Mesenchymal stem cell (in vitro differentiated cells and primary cell): ENCODE data around the gene TDRD9.

Source experiments
- DNase-seq: peaks from one replicate; pipeline ENCODE4 v3.0.0-alpha.2; 2013
- H2AFZ ChIP-seq: one replicate; pipeline ENCODE4 v1.6.1; 2013; ENCODE audit warnings: low read depth, mild to moderate bottlenecking, control low read depth, inconsistent platforms, low read length, moderate library complexity
- H2AK5ac ChIP-seq: 2 replicates; pipeline ENCODE4 v1.6.1; 2013; ENCODE audit warnings: low read length, moderate library complexity, mild to moderate bottlenecking, inconsistent platforms; ENCODE audit not compliant: severe bottlenecking
- H2BK120ac ChIP-seq: one replicate; pipeline ENCODE4 v1.6.1; 2013; ENCODE audit warnings: low read depth, mild to moderate bottlenecking, inconsistent platforms, low read length, moderate library complexity
- H2BK12ac ChIP-seq, 2 experiments: one replicate each; pipeline ENCODE4 v1.6.1; 2013; ENCODE audit warnings: inconsistent platforms in 2 of 2, low read length in 2 of 2, mild to moderate bottlenecking in 2 of 2, moderate library complexity in 2 of 2, control low read depth in 1 of 2
- H2BK15ac ChIP-seq: one replicate; pipeline ENCODE4 v1.6.1; 2013; ENCODE audit warnings: mild to moderate bottlenecking, low read depth, inconsistent platforms; ENCODE audit not compliant: poor library complexity, severe bottlenecking
- H2BK5ac ChIP-seq: 2 replicates; pipeline ENCODE4 v1.6.1; 2013; ENCODE audit warnings: low read depth, mild to moderate bottlenecking, low read length, control low read depth, inconsistent platforms; ENCODE audit not compliant: poor library complexity, severe bottlenecking
- H3K14ac ChIP-seq, 2 experiments: one replicate each; pipeline ENCODE4 v1.6.1; 2013; ENCODE audit warnings: inconsistent platforms in 2 of 2, low read length in 2 of 2, control low read depth in 1 of 2, mild to moderate bottlenecking in 1 of 2, moderate library complexity in 1 of 2
- H3K18ac ChIP-seq, 2 experiments: one replicate each; pipeline ENCODE4 v1.6.1; 2013; ENCODE audit warnings: inconsistent platforms in 2 of 2, low read length in 2 of 2, control low read depth in 1 of 2, low read depth in 1 of 2, mild to moderate bottlenecking in 1 of 2
- H3K23ac ChIP-seq, 2 experiments: one replicate each; pipeline ENCODE4 v1.6.1; 2013; ENCODE audit warnings: inconsistent platforms in 2 of 2, low read length in 2 of 2, mild to moderate bottlenecking in 2 of 2, moderate library complexity in 2 of 2, control low read depth in 1 of 2
- H3K27ac ChIP-seq: 2 replicates; pipeline ENCODE4 v1.5.1; 2013; ENCODE audit warnings: mild to moderate bottlenecking, moderate library complexity, low read length, control low read depth, inconsistent platforms; ENCODE audit not compliant: poor library complexity, severe bottlenecking
- H3K27me3 ChIP-seq, 2 experiments: 2 replicates each; pipeline versions ENCODE4 v1.6.1 to v1.7.0; 2013; ENCODE audit warnings: low read length in 2 of 2, mild to moderate bottlenecking in 2 of 2, moderate library complexity in 2 of 2, control low read depth in 1 of 2, inconsistent platforms in 1 of 2; ENCODE audit not compliant: control insufficient read depth in 1 of 2, insufficient read depth in 1 of 2
- H3K36me3 ChIP-seq, 2 experiments: 2 replicates each; pipeline versions ENCODE4 v1.6.1 to v1.7.0; 2013; ENCODE audit warnings: low read length in 2 of 2, control low read depth in 1 of 2, inconsistent platforms in 1 of 2, low read depth in 1 of 2, mild to moderate bottlenecking in 1 of 2; ENCODE audit not compliant: insufficient read depth in 2 of 2, control insufficient read depth in 1 of 2
- H3K4ac ChIP-seq, 2 experiments: one replicate each; pipeline ENCODE4 v1.6.1; 2013; ENCODE audit warnings: inconsistent platforms in 2 of 2, low read length in 2 of 2, mild to moderate bottlenecking in 2 of 2, moderate library complexity in 2 of 2, control low read depth in 1 of 2, low read depth in 1 of 2
- H3K4me1 ChIP-seq: 2 replicates; pipeline ENCODE4 v1.6.1; 2013; ENCODE audit warnings: low read depth, low read length, control low read depth; ENCODE audit not compliant: control insufficient read depth, insufficient read depth
- H3K4me2 ChIP-seq: 2 replicates; pipeline ENCODE4 v1.6.1; 2013; ENCODE audit warnings: low read length, mild to moderate bottlenecking, inconsistent platforms; ENCODE audit not compliant: poor library complexity, severe bottlenecking
- H3K4me3 ChIP-seq, 2 experiments: 2 replicates each; pipeline versions ENCODE4 v1.5.1 to v1.7.0; 2013; ENCODE audit warnings: low read length in 2 of 2, mild to moderate bottlenecking in 2 of 2, control low read depth in 1 of 2, low read depth in 1 of 2; ENCODE audit not compliant: insufficient read depth in 1 of 2
- H3K79me1 ChIP-seq: replicated peaks from 2 replicates; pipeline ENCODE4 v1.6.1; 2013; ENCODE audit warnings: mild to moderate bottlenecking, control low read depth, low read length, inconsistent platforms; ENCODE audit not compliant: poor library complexity, severe bottlenecking
- H3K9ac ChIP-seq: 2 replicates; pipeline ENCODE4 v1.7.0; 2013; ENCODE audit warnings: mild to moderate bottlenecking, low read length, moderate library complexity
- H3K9me3 ChIP-seq: 2 replicates; pipeline ENCODE4 v1.7.0; 2013; ENCODE audit warnings: mild to moderate bottlenecking, low read length; ENCODE audit not compliant: control insufficient read depth
- H4K8ac ChIP-seq: one replicate; pipeline ENCODE4 v1.6.1; 2013; ENCODE audit warnings: inconsistent platforms, mild to moderate bottlenecking, low read length, moderate library complexity
- H4K91ac ChIP-seq: one replicate; pipeline ENCODE4 v1.6.1; 2013; ENCODE audit warnings: mild to moderate bottlenecking, low read length, inconsistent platforms
- WGBS: methylation state at CpG from one replicate; pipeline ENCODE4 v1.1.7; 2013; ENCODE audit warnings: mixed read lengths; 5-methylcytosine and 5-hydroxymethylcytosine counted together

The TDRD9 gene

GRCh38 chr14:103946975-103947374 is 18.7 kb downstream of the TDRD9 start:
- H3K23ac ChIP-seq, result no peak overlapping the region
- WGBS, result no CpG with 5 or more reads among the region's 2 CpGs
- DNase-seq, result no peak

GRCh38 chr14:103948442-103948841 is 20.2 kb downstream of the TDRD9 start:
- H2BK120ac ChIP-seq, result no peak overlapping the region
- H2AFZ ChIP-seq, result no peak overlapping the region
- WGBS, result 100% methylated on average over 1 of the region's 2 CpGs
- no peak overlapping the region for H3K18ac ChIP-seq
- no peak overlapping the region for H3K27ac ChIP-seq
- no peak overlapping the region for H3K14ac ChIP-seq
- H3K36me3 ChIP-seq, result no peaks in the 10 kb centered on the region
- peaks cover 5% of the 10 kb centered on the region for H3K9me3 ChIP-seq
- H4K91ac ChIP-seq, result no peak overlapping the region
- H4K8ac ChIP-seq, result no peak overlapping the region
- H3K4ac ChIP-seq, result no peak overlapping the region
- no peak overlapping the region for H2AK5ac ChIP-seq
- H3K27me3 ChIP-seq, result peaks cover 0 to 19% of the 10 kb centered on the region in 2 experiments
- no peak overlapping the region for H2BK5ac ChIP-seq
- H3K4me2 ChIP-seq, result no peak overlapping the region
- no peak overlapping the region for H3K9ac ChIP-seq
- H3K23ac ChIP-seq, result no peak overlapping the region
- H2BK15ac ChIP-seq, result no peak overlapping the region
- no peaks in the 10 kb centered on the region for H3K79me1 ChIP-seq
- no peak overlapping the region for H3K4me3 ChIP-seq
- H2BK12ac ChIP-seq, result no peak overlapping the region
- DNase-seq, result no peak
- no peaks in the 10 kb centered on the region for H3K4me1 ChIP-seq

More at GRCh38 chr14:103946975-103947374, 18.7 kb downstream of the TDRD9 start:
- no peak overlapping the region for H4K8ac ChIP-seq
- no peaks in the 10 kb centered on the region for H3K36me3 ChIP-seq
- H3K9me3 ChIP-seq, result peaks cover 5% of the 10 kb centered on the region
- H2BK120ac ChIP-seq, result no peak overlapping the region
- no peak overlapping the region for H2AK5ac ChIP-seq
- H2BK15ac ChIP-seq, result no peak overlapping the region
- no peak overlapping the region for H3K4me2 ChIP-seq
- no peaks in the 10 kb centered on the region for H3K4me1 ChIP-seq
- no peak overlapping the region for H4K91ac ChIP-seq
- H3K79me1 ChIP-seq, result no peaks in the 10 kb centered on the region
- no peak overlapping the region for H3K27ac ChIP-seq
- H3K4me3 ChIP-seq, result no peak overlapping the region
- no peak overlapping the region for H3K18ac ChIP-seq
- H3K14ac ChIP-seq, result no peak overlapping the region
- H3K4ac ChIP-seq, result no peak overlapping the region
- peaks cover 0 to 20% of the 10 kb centered on the region in 2 experiments for H3K27me3 ChIP-seq
- no peak overlapping the region for H2BK12ac ChIP-seq
- no peak overlapping the region for H2BK5ac ChIP-seq
- no peak overlapping the region for H3K9ac ChIP-seq
- no peak overlapping the region for H2AFZ ChIP-seq

- Histone ChIP-seq H3K23ac (no peak overlapping the region), H3K18ac (no peak overlapping the region), H4K91ac (no peak overlapping the region), H2BK120ac (no peak overlapping the region), H2AK5ac (no peak overlapping the region), H3K14ac (no peak overlapping the region), H2BK5ac (no peak overlapping the region), H3K4me2 (no peak overlapping the region), H3K27me3 (peaks cover 0 to 14% of the 10 kb centered on the region in 2 experiments), H3K36me3 (no peaks in the 10 kb centered on the region), H2AFZ (no peak overlapping the region), H3K27ac (no peak overlapping the region), H4K8ac (no peak overlapping the region), H3K4me1 (no peaks in the 10 kb centered on the region), H3K79me1 (no peaks in the 10 kb centered on the region), H3K4me3 (no peak overlapping the region), H2BK15ac (no peak overlapping the region), H3K9me3 (peaks cover 12% of the 10 kb centered on the region), H3K9ac (no peak overlapping the region), H2BK12ac (no peak overlapping the region), H3K4ac (no peak overlapping the region)
- no peak for DNase-seq
- 86% methylated on average over 5 of the region's 5 CpGs for WGBS
Measured at GRCh38 chr14:103949131-103949790, 21.0 kb downstream of the TDRD9 start.

- Histone ChIP-seq H3K4me3 (no peak overlapping the region), H2AK5ac (no peak overlapping the region), H4K91ac (no peak overlapping the region), H3K14ac (no peak overlapping the region), H2BK5ac (no peak overlapping the region), H3K9me3 (no peaks in the 10 kb centered on the region), H3K9ac (no peak overlapping the region), H3K23ac (no peak overlapping the region), H3K36me3 (no peaks in the 10 kb centered on the region), H2BK120ac (no peak overlapping the region), H3K79me1 (no peaks in the 10 kb centered on the region), H3K27ac (no peak overlapping the region), H2BK15ac (no peak overlapping the region), H3K4me2 (no peak overlapping the region), H2BK12ac (no peak overlapping the region), H3K4ac (no peak overlapping the region), H3K4me1 (no peaks in the 10 kb centered on the region), H2AFZ (no peak overlapping the region), H3K18ac (no peak overlapping the region), H4K8ac (no peak overlapping the region), H3K27me3 (peaks cover 6 to 10% of the 10 kb centered on the region in 2 experiments)
- DNase-seq, result no peak
- WGBS, result 66% methylated on average over 11 of the region's 11 CpGs
Measured at GRCh38 chr14:103960457-103961055, 32.3 kb downstream of the TDRD9 start.
